Epithelial cell of esophagus (primary cell): ENCODE measurements around the gene GNG5.
A peak's percentile ranks its signal among the peaks of the same experiment; 100 is the strongest.

ENCODE experiments used
- DNase-seq: peaks from one replicate; pipeline ENCODE4 v3.0.0; 2010; ENCODE audit warnings: low read depth
- H3K4me3 ChIP-seq: 2 replicates; pipeline ENCODE4 v1.5.1; 2011; ENCODE audit warnings: mild to moderate bottlenecking, low read length, control low read depth
- TF ChIP-seq, protein P1 (sequence below): IDR thresholded peaks from 2 replicates; pipeline ENCODE4 v1.5.1; 2011; ENCODE audit warnings: low read depth, mild to moderate bottlenecking, low read length, control low read depth, inconsistent platforms; ENCODE audit not compliant: insufficient read depth; ENCODE audit errors: missing control alignments

The GNG5 gene

DNA sequence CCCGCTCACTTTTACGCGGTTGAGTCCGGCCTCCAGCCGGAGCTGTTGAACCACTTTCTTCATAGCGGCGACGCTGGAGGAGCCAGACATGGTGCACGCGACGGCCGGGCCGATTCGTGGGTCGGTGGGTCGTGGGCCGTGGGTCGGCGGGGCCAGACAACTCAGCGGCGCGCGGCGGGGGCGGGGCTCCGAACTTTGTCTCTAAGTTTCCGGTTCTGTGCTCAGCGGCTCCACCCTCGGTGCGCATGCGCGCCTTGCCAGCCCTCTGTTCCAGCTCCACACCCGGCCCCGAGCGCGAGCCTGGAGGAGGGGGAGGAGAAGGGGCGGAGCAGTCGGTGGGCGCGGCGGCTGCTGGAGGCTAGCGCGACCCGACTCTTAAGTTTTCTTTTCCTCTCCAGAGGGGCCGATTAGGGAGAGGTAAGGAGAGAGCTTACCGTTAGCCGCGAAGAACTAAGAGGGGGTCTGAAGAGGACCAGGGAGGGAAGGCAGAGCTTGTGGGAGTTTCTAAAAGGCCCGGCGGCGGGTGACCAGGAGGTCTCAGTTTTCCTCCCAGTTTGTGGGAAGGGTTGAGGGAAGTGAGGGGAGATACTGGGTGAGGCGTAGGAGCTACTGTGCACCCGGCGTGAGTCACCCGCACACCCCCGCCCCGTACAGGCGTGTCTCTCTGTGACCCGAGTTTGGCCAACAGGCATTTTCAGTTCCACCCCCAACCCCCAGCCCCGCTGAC lies at the start of gene GNG5, which contains the start of gene SPATA1:
TSS of gene GNG5 (minus strand) at position 580 of the 727 bp plus-strand sequence. CDS start at position 90, 490 bp downstream.
TSS of gene SPATA1 (plus strand) at position 385 of the 727 bp plus-strand sequence. CDS start 9,974 bp downstream, outside the sequence.
- TF ChIP-seq, protein P1, sequence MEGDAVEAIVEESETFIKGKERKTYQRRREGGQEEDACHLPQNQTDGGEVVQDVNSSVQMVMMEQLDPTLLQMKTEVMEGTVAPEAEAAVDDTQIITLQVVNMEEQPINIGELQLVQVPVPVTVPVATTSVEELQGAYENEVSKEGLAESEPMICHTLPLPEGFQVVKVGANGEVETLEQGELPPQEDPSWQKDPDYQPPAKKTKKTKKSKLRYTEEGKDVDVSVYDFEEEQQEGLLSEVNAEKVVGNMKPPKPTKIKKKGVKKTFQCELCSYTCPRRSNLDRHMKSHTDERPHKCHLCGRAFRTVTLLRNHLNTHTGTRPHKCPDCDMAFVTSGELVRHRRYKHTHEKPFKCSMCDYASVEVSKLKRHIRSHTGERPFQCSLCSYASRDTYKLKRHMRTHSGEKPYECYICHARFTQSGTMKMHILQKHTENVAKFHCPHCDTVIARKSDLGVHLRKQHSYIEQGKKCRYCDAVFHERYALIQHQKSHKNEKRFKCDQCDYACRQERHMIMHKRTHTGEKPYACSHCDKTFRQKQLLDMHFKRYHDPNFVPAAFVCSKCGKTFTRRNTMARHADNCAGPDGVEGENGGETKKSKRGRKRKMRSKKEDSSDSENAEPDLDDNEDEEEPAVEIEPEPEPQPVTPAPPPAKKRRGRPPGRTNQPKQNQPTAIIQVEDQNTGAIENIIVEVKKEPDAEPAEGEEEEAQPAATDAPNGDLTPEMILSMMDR: no peak
- H3K4me3 ChIP-seq: peak within 1 kb of the TSS; percentile 88
- peak; percentile 97 for DNase-seq

DNA sequence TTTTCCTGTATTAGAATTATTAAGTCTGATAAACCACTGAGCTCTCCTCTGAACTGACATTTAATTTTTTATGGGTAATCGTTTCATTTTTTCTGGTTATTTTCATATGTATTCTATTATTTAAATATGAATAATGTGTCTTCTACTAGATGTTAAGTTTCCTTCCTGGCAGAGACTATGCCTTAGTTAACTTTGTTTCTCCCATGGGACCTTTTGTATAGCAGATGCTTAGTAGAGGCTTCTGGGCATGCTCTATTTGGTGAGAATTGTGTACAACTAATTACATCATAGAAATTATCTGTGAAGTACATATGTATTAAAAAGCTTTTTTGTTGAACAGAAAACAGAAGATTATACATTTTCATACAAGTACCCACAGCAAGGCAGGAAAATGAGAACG lies 44.4 kb upstream of the GNG5 start:
- TF ChIP-seq, protein P1: no peak
- no peak overlapping the region for H3K4me3 ChIP-seq
- DNase-seq: no peak

DNA sequence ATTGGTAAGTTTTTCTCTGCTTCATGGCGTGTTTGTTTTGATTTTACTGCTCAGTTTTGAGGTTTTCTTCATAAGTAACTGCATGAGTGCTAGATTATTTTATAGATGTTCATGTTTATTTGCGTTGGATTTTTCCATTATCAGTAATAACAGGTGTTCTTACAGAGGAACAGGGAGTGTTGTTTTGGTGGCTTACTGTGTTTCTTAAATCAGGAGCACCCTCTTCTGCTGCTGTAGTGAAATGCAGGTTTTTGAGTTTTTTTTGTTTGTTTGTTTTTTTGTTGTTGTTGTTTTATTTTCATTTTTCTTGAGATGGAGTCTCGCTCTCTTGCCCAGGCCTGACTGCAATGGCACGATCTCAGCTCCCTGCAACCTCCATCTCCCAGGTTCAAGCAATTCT lies 35.3 kb upstream of the GNG5 start:
- TF ChIP-seq, protein P1: peak; percentile 30
- peak; percentile 9 for DNase-seq
- no peak overlapping the region for H3K4me3 ChIP-seq

DNA sequence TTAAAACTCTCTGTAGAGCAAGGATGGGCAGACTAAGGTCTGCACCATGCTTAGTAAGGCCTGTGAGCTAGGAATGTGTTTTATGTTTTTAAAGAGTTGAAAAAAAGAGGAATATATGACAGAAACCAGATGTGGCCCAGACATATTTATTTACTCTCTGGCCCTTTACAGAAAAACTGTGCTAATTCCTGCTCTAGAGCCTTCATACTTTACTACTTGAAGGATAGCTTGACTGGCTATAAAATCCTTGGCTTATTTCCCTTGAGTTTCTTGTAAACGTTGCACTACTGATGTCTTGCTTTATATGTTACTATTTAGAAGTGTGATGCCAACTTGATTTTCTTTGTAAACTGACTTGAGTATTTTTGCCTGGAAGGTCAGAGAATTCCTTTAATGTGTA lies 34.4 kb upstream of the GNG5 start:
- no peak for DNase-seq
- TF ChIP-seq, protein P1: no peak

DNA sequence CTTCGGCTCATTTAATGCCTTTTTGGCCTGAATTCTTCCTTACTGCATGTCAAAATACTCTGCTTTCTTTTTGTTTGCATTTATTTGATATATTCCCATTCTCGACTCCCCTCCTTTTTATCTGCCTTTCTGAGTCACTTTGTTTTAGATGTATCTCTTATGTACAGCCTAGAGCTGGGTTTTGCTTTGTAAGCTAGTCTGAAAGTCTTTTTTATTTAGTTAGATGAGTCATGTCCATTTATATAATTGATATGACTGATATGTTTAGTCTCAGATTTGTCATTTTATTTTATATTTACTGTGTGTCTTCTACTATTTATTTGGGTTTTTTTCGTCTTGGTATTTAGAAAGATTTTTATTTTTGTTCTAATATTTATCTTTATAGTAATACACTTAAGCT lies 33.6 kb upstream of the GNG5 start:
- TF ChIP-seq, protein P1: no peak
- DNase-seq: peak; percentile 27
- H3K4me3 ChIP-seq: no peak overlapping the region

More for the DNA sequence above, 34.4 kb upstream of the GNG5 start:
- no peak overlapping the region for H3K4me3 ChIP-seq

DNA sequence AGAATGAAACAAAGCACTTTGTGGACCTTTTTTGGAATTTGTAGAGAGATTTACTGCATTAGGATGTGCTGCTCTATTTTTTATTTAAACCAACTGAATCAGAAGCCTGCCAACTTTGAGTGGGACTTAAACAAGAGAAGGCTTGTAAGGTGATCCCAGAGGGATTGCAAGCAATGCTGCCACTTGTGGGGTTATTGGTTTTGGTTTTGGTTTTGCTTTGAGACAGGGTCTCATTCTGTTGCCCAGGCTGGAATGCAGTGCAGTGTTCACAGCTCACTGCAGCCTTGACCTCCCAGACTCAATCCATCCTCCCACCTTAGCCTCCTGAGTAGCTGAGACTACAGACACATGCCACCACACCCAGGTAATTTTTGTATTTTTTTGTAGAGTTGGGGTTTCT lies 32.2 kb upstream of the GNG5 start:
- DNase-seq: no peak
- H3K4me3 ChIP-seq: no peak overlapping the region
- TF ChIP-seq, protein P1: no peak

DNA sequence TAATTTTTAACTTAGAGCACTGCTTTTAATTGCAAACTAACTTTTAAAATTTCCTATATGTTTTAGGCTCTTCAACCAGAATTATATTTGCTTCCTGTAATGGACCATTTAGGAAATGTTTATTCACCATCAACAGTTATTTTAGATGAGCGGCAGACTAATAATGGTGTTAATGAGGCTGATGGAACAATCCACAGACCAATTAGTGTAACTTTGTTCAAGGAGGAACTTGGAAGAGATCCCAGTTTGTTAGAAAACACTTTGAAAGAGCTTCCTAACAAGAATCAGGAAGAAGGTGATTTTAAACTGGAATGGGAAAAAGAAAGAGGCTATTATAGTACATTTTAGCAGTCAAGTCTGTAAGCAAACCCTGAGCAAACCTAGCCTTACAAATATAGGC lies 19.4 kb upstream of the GNG5 start:
- no peak for DNase-seq
- H3K4me3 ChIP-seq: no peak overlapping the region
- TF ChIP-seq, protein P1: no peak
